Measurements from ENCODE around the gene NEK9.

Gene NEK9

DNA sequence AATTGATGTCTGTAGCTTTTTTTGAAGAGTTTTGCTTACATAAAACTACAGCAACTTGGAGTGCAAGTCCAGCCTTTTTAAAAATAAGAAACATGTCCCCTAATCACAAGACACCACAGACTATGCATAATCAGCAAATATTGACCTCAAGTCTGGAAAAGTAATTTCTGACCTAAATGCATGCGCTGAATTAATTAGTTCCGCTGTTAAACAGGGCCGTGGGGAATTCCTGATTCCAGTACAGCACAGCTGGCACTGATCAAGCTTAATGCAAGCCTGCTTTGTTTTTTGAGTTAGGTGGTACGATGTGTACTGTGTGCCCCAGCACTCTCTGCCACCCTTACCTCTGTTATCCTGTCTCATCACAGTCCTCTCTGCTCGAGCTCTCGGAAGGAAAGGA is 84.8 kb downstream of the NEK9 start:
- Histone ChIP-seq H2AK5ac (ENCODE audit: low read length) (no peak overlapping the region), H2BK5ac (ENCODE audit: low read length) (no peak overlapping the region), H3K4me1 (ENCODE audit: control insufficient read depth, low read depth, low read length) (no peaks in the 10 kb centered on the region), H3K4ac (ENCODE audit: low read depth, low read length) (no peak overlapping the region), H3K56ac (ENCODE audit: low read length) (no peak overlapping the region), H3K27me3 (ENCODE audit: insufficient read depth, low read length, poor library complexity) (no peaks in the 10 kb centered on the region), H3K79me2 (ENCODE audit: control insufficient read depth, insufficient read depth, low read length) (no peaks in the 10 kb centered on the region), H3K36me3 (ENCODE audit: control insufficient read depth, insufficient read depth, low read length) (no peaks in the 10 kb centered on the region), H3K4me2 (ENCODE audit: low read length) (no peak overlapping the region), H3K4me3 (ENCODE audit: low read length) (no peak overlapping the region), H4K5ac (ENCODE audit: low read length) (no peak overlapping the region), H2BK15ac (replicated peaks; ENCODE audit: low read depth) (no peak overlapping the region), H4K8ac (ENCODE audit: low read depth, low read length) (no peak overlapping the region), H3K9ac (ENCODE audit: low read length) (no peak overlapping the region), H3K23ac (ENCODE audit: low read length) (no peak overlapping the region), H2BK120ac (ENCODE audit: low read depth, low read length) (no peak overlapping the region), H3K27ac (ENCODE audit: low read depth, low read length) (no peak overlapping the region), H3K18ac (ENCODE audit: low read length) (no peak overlapping the region), H3K79me1 (ENCODE audit: low read length) (peaks cover 2% of the 10 kb centered on the region)
- WGBS (ENCODE audit: extremely low coverage, insufficient coverage, low lambda C conversion rate), result no CpG with 5 or more reads among the region's 6 CpGs
- no peak for DNase-seq

GRCh38 chr14:75041613-75042012 is 85.2 kb downstream of the NEK9 start:
- DNase-seq, result no peak
- no peak overlapping the region for H3K18ac ChIP-seq (ENCODE audit: low read length)
- H3K27ac ChIP-seq (ENCODE audit: low read depth, low read length), result no peak overlapping the region
- H3K36me3 ChIP-seq (ENCODE audit: control insufficient read depth, insufficient read depth, low read length), result no peaks in the 10 kb centered on the region
- H2BK5ac ChIP-seq (ENCODE audit: low read length), result no peak overlapping the region
- H3K56ac ChIP-seq (ENCODE audit: low read length), result no peak overlapping the region
- H3K27me3 ChIP-seq (ENCODE audit: insufficient read depth, low read length, poor library complexity), result no peaks in the 10 kb centered on the region
- H2BK120ac ChIP-seq (ENCODE audit: low read depth, low read length), result no peak overlapping the region
- no peaks in the 10 kb centered on the region for H3K4me1 ChIP-seq (ENCODE audit: control insufficient read depth, low read depth, low read length)
- H3K4me2 ChIP-seq (ENCODE audit: low read length), result no peak overlapping the region
- peaks cover 2% of the 10 kb centered on the region for H3K79me1 ChIP-seq (ENCODE audit: low read length)
- H3K4me3 ChIP-seq (ENCODE audit: low read length), result no peak overlapping the region
- no peak overlapping the region for H4K8ac ChIP-seq (ENCODE audit: low read depth, low read length)
- no peak overlapping the region for H2AK5ac ChIP-seq (ENCODE audit: low read length)
- no peak overlapping the region for H3K9ac ChIP-seq (ENCODE audit: low read length)
- WGBS (ENCODE audit: extremely low coverage, insufficient coverage, low lambda C conversion rate), result no CpG with 5 or more reads among the region's 4 CpGs
- no peak overlapping the region for H4K5ac ChIP-seq (ENCODE audit: low read length)
- no peak overlapping the region for H2BK15ac ChIP-seq (replicated peaks; ENCODE audit: low read depth)
- no peak overlapping the region for H3K4ac ChIP-seq (ENCODE audit: low read depth, low read length)
- H3K23ac ChIP-seq (ENCODE audit: low read length), result no peak overlapping the region
- H3K79me2 ChIP-seq (ENCODE audit: control insufficient read depth, insufficient read depth, low read length), result no peaks in the 10 kb centered on the region

DNA sequence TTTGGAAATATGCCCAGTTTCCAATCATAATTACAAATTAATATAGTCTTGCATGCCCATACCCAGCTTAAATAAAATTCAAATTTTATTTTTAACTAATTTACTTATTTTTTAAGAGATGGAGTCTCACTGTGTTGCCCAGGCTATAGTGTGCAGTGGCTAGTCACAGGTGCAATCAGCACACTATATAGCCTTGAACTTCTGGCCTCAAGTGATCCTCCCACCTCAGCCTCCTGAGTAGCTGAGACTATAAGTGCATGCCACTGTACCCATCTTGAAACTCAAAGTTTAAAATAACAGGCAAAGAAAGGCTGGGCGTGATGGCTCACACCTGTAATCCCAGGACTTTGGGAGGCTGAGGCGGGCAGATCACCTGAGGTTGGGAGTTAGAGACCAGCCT is 85.9 kb downstream of the NEK9 start:
- H3K4me1 ChIP-seq (ENCODE audit: control insufficient read depth, low read depth, low read length), result no peaks in the 10 kb centered on the region
- H3K4me3 ChIP-seq (ENCODE audit: low read length), result no peak overlapping the region
- no peak overlapping the region for H2BK5ac ChIP-seq (ENCODE audit: low read length)
- H3K23ac ChIP-seq (ENCODE audit: low read length), result no peak overlapping the region
- H3K27ac ChIP-seq (ENCODE audit: low read depth, low read length), result no peak overlapping the region
- H4K5ac ChIP-seq (ENCODE audit: low read length), result no peak overlapping the region
- no peak overlapping the region for H2BK120ac ChIP-seq (ENCODE audit: low read depth, low read length)
- no peak overlapping the region for H3K18ac ChIP-seq (ENCODE audit: low read length)
- no peak for DNase-seq
- no peak overlapping the region for H3K9ac ChIP-seq (ENCODE audit: low read length)
- no peaks in the 10 kb centered on the region for H3K79me1 ChIP-seq (ENCODE audit: low read length)
- no peak overlapping the region for H3K56ac ChIP-seq (ENCODE audit: low read length)
- no peak overlapping the region for H3K4me2 ChIP-seq (ENCODE audit: low read length)
- no peak overlapping the region for H3K4ac ChIP-seq (ENCODE audit: low read depth, low read length)
- H2BK15ac ChIP-seq (replicated peaks; ENCODE audit: low read depth), result no peak overlapping the region
- H2AK5ac ChIP-seq (ENCODE audit: low read length), result no peak overlapping the region
- no peak overlapping the region for H4K8ac ChIP-seq (ENCODE audit: low read depth, low read length)
- H3K36me3 ChIP-seq (ENCODE audit: control insufficient read depth, insufficient read depth, low read length), result no peaks in the 10 kb centered on the region
- no peaks in the 10 kb centered on the region for H3K27me3 ChIP-seq (ENCODE audit: insufficient read depth, low read length, poor library complexity)
- H3K79me2 ChIP-seq (ENCODE audit: control insufficient read depth, insufficient read depth, low read length), result no peaks in the 10 kb centered on the region
- no CpG with 5 or more reads among the region's 2 CpGs for WGBS (ENCODE audit: extremely low coverage, insufficient coverage, low lambda C conversion rate)

DNA sequence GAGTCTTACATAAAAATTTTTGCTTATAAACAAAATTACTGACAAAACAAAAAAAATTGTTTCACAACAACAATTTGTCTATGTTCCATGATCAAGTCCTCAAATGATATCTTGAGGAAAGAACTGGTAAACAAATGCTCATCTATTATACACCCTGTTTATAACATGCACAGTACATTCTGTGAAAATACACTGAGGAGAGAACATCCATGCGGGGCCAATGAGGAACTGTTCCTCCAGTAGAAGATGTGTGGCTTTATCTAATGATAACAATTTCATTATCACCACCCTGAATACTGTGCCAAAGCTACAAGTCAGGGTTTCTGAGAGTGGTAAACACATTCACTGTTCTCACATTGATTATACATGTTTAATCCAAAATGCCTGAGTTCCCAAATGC is 86.3 kb downstream of the NEK9 start:
- Histone ChIP-seq H2BK5ac (ENCODE audit: low read length) (no peak overlapping the region), H3K9ac (ENCODE audit: low read length) (no peak overlapping the region), H3K4me2 (ENCODE audit: low read length) (no peak overlapping the region), H3K27me3 (ENCODE audit: insufficient read depth, low read length, poor library complexity) (no peaks in the 10 kb centered on the region), H3K27ac (ENCODE audit: low read depth, low read length) (no peak overlapping the region), H3K4me1 (ENCODE audit: control insufficient read depth, low read depth, low read length) (no peaks in the 10 kb centered on the region), H3K79me2 (ENCODE audit: control insufficient read depth, insufficient read depth, low read length) (no peaks in the 10 kb centered on the region), H2BK120ac (ENCODE audit: low read depth, low read length) (no peak overlapping the region), H3K36me3 (ENCODE audit: control insufficient read depth, insufficient read depth, low read length) (no peaks in the 10 kb centered on the region), H4K8ac (ENCODE audit: low read depth, low read length) (no peak overlapping the region), H3K56ac (ENCODE audit: low read length) (no peak overlapping the region), H3K79me1 (ENCODE audit: low read length) (no peaks in the 10 kb centered on the region), H3K4ac (ENCODE audit: low read depth, low read length) (no peak overlapping the region), H4K5ac (ENCODE audit: low read length) (no peak overlapping the region), H3K18ac (ENCODE audit: low read length) (no peak overlapping the region), H3K23ac (ENCODE audit: low read length) (no peak overlapping the region), H3K4me3 (ENCODE audit: low read length) (no peak overlapping the region), H2AK5ac (ENCODE audit: low read length) (no peak overlapping the region), H2BK15ac (replicated peaks; ENCODE audit: low read depth) (no peak overlapping the region)
- no CpG with 5 or more reads among the region's 1 CpG for WGBS (ENCODE audit: extremely low coverage, insufficient coverage, low lambda C conversion rate)
- DNase-seq, result no peak

DNA sequence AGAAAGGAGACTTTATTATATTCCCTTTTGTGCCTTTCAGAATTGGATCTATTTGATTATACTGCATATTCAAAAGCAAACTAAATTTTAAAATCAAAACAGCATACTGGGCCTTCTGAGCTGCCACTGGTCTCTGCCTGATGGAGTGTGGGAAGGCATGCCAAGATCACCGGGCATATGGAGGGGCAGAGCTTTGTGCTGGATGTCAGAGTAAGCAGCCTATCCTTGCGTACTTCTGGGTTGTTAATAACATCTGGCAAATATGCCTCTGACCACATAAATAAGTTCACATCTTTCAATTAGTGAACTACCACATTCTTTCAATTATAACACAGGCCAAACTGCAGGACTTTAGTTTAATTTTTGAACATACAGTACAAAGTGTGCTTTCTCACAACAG is 93.9 kb downstream of the NEK9 start:
- DNase-seq, result no peak
- Histone ChIP-seq H3K4me1 (ENCODE audit: control insufficient read depth, low read depth, low read length) (no peaks in the 10 kb centered on the region), H3K18ac (ENCODE audit: low read length) (no peak overlapping the region), H3K4me3 (ENCODE audit: low read length) (no peak overlapping the region), H2BK15ac (replicated peaks; ENCODE audit: low read depth) (no peak overlapping the region), H2AK5ac (ENCODE audit: low read length) (no peak overlapping the region), H3K36me3 (ENCODE audit: control insufficient read depth, insufficient read depth, low read length) (no peaks in the 10 kb centered on the region), H4K5ac (ENCODE audit: low read length) (no peak overlapping the region), H4K8ac (ENCODE audit: low read depth, low read length) (no peak overlapping the region), H3K23ac (ENCODE audit: low read length) (no peak overlapping the region), H3K79me1 (ENCODE audit: low read length) (no peaks in the 10 kb centered on the region), H2BK5ac (ENCODE audit: low read length) (no peak overlapping the region), H3K27me3 (ENCODE audit: insufficient read depth, low read length, poor library complexity) (no peaks in the 10 kb centered on the region), H3K4me2 (ENCODE audit: low read length) (no peak overlapping the region), H3K56ac (ENCODE audit: low read length) (no peak overlapping the region), H3K4ac (ENCODE audit: low read depth, low read length) (no peak overlapping the region), H3K27ac (ENCODE audit: low read depth, low read length) (no peak overlapping the region), H3K9ac (ENCODE audit: low read length) (no peak overlapping the region), H2BK120ac (ENCODE audit: low read depth, low read length) (no peak overlapping the region), H3K79me2 (ENCODE audit: control insufficient read depth, insufficient read depth, low read length) (no peaks in the 10 kb centered on the region)
- WGBS (ENCODE audit: extremely low coverage, insufficient coverage, low lambda C conversion rate), result no CpG with 5 or more reads among the region's 2 CpGs

- Histone ChIP-seq H4K8ac (ENCODE audit: low read depth, low read length) (no peak overlapping the region), H3K18ac (ENCODE audit: low read length) (no peak overlapping the region), H3K27ac (ENCODE audit: low read depth, low read length) (no peak overlapping the region), H3K9ac (ENCODE audit: low read length) (no peak overlapping the region), H3K27me3 (ENCODE audit: insufficient read depth, low read length, poor library complexity) (no peaks in the 10 kb centered on the region), H4K5ac (ENCODE audit: low read length) (no peak overlapping the region), H2AK5ac (ENCODE audit: low read length) (no peak overlapping the region), H2BK15ac (replicated peaks; ENCODE audit: low read depth) (no peak overlapping the region), H3K79me2 (ENCODE audit: control insufficient read depth, insufficient read depth, low read length) (no peaks in the 10 kb centered on the region), H3K4ac (ENCODE audit: low read depth, low read length) (no peak overlapping the region), H3K56ac (ENCODE audit: low read length) (no peak overlapping the region), H3K4me1 (ENCODE audit: control insufficient read depth, low read depth, low read length) (no peaks in the 10 kb centered on the region), H3K4me2 (ENCODE audit: low read length) (no peak overlapping the region), H2BK5ac (ENCODE audit: low read length) (no peak overlapping the region), H3K79me1 (ENCODE audit: low read length) (no peaks in the 10 kb centered on the region), H2BK120ac (ENCODE audit: low read depth, low read length) (no peak overlapping the region), H3K23ac (ENCODE audit: low read length) (no peak overlapping the region), H3K36me3 (ENCODE audit: control insufficient read depth, insufficient read depth, low read length) (no peaks in the 10 kb centered on the region), H3K4me3 (ENCODE audit: low read length) (no peak overlapping the region)
- no CpG with 5 or more reads among the region's 1 CpG for WGBS (ENCODE audit: extremely low coverage, insufficient coverage, low lambda C conversion rate)
- no peak for DNase-seq
Measured at GRCh38 chr14:75030147-75030546, 96.7 kb downstream of the NEK9 start.
